H9 (cell line): ENCODE data around the gene UGT1A7. TPM values are rescaled to one million over a fixed set of nuclear protein-coding genes. Genes with fewer than 3 reads are reported as not detected.

ENCODE experiments used
- DNase-seq: peaks from one replicate; pipeline ENCODE4 v3.0.0-alpha.2; 2017
- H2AFZ ChIP-seq: one replicate; pipeline ENCODE4 v1.6.1; 2013; ENCODE audit warnings: mild to moderate bottlenecking, low read length, control low read depth, moderate library complexity
- H2AK5ac ChIP-seq: 2 replicates; pipeline ENCODE4 v1.6.1; 2013; ENCODE audit warnings: low read length, control low read depth, mixed read lengths; ENCODE audit not compliant: insufficient read length
- H2BK120ac ChIP-seq: one replicate; pipeline ENCODE4 v1.6.1; 2013; ENCODE audit warnings: low read depth, mild to moderate bottlenecking, low read length, control low read depth, inconsistent platforms; ENCODE audit not compliant: poor library complexity, severe bottlenecking
- H2BK12ac ChIP-seq: 2 replicates; pipeline ENCODE4 v1.6.1; 2013; ENCODE audit warnings: low read length, control low read depth, mixed read lengths, low read depth; ENCODE audit not compliant: insufficient read length
- H2BK15ac ChIP-seq: 2 replicates; pipeline ENCODE4 v1.6.1; 2013; ENCODE audit warnings: low read depth, low read length, control low read depth
- H2BK20ac ChIP-seq: one replicate; pipeline ENCODE4 v1.6.1; 2013; ENCODE audit warnings: low read depth, mild to moderate bottlenecking, low read length, control low read depth, inconsistent platforms; ENCODE audit not compliant: poor library complexity, severe bottlenecking
- H2BK5ac ChIP-seq: 2 replicates; pipeline ENCODE4 v1.6.1; 2013; ENCODE audit warnings: low read length, control low read depth, mixed read lengths; ENCODE audit not compliant: insufficient read length
- H3K14ac ChIP-seq: 2 replicates; pipeline ENCODE4 v1.6.1; 2013; ENCODE audit warnings: low read length, control low read depth; ENCODE audit not compliant: insufficient read depth
- H3K18ac ChIP-seq: 2 replicates; pipeline ENCODE4 v1.6.1; 2013; ENCODE audit warnings: low read depth, mild to moderate bottlenecking, mixed read lengths, low read length, control low read depth; ENCODE audit not compliant: insufficient read length
- H3K23ac ChIP-seq: 2 replicates; pipeline ENCODE4 v1.6.1; 2013; ENCODE audit warnings: low read length, control low read depth, mixed read lengths, low read depth; ENCODE audit not compliant: insufficient read length
- H3K23me2 ChIP-seq: 2 replicates; pipeline ENCODE4 v1.6.1; 2013; ENCODE audit warnings: low read depth, mild to moderate bottlenecking, mixed read lengths, low read length, control low read depth; ENCODE audit not compliant: insufficient read length, poor library complexity, severe bottlenecking
- H3K27ac ChIP-seq: 2 replicates; pipeline ENCODE4 v1.5.1; 2013; ENCODE audit warnings: low read length, control low read depth, mixed read lengths, low read depth; ENCODE audit not compliant: insufficient read length
- H3K27me3 ChIP-seq: 2 replicates; pipeline ENCODE4 v1.6.1; 2013; ENCODE audit warnings: low read length, control low read depth, inconsistent platforms; ENCODE audit not compliant: insufficient read depth
- H3K4ac ChIP-seq: 2 replicates; pipeline ENCODE4 v1.6.1; 2013; ENCODE audit warnings: low read depth, mild to moderate bottlenecking, control low read depth, inconsistent platforms, low read length, moderate library complexity
- H3K4me1 ChIP-seq: 2 replicates; pipeline ENCODE4 v1.6.1; 2013; ENCODE audit warnings: low read length, control low read depth, inconsistent platforms; ENCODE audit not compliant: insufficient read depth
- H3K4me2 ChIP-seq: 2 replicates; pipeline ENCODE4 v1.6.1; 2013; ENCODE audit warnings: low read length, control low read depth, mixed read lengths; ENCODE audit not compliant: insufficient read length, insufficient read depth
- H3K56ac ChIP-seq: 2 replicates; pipeline ENCODE4 v1.6.1; 2013; ENCODE audit warnings: low read depth, mild to moderate bottlenecking, mixed read lengths, low read length, control low read depth; ENCODE audit not compliant: insufficient read length
- H3K79me1 ChIP-seq: 2 replicates; pipeline ENCODE4 v1.6.1; 2013; ENCODE audit warnings: low read depth, mild to moderate bottlenecking, moderate library complexity, low read length, control low read depth, inconsistent platforms; ENCODE audit not compliant: insufficient read depth, poor library complexity, severe bottlenecking
- H3K79me2 ChIP-seq: 2 replicates; pipeline ENCODE4 v1.6.1; 2013; ENCODE audit warnings: low read length, control low read depth, inconsistent platforms; ENCODE audit not compliant: insufficient read depth
- H3K9ac ChIP-seq: 2 replicates; pipeline ENCODE4 v1.6.1; 2013; ENCODE audit warnings: low read length, control low read depth, mixed read lengths; ENCODE audit not compliant: insufficient read length; ENCODE audit errors: extremely low read depth
- H3K9me3 ChIP-seq: one replicate; pipeline ENCODE4 v1.6.1; 2013; ENCODE audit warnings: low read depth, low read length, inconsistent platforms; ENCODE audit not compliant: control insufficient read depth
- H3T11ph ChIP-seq: one replicate; pipeline ENCODE4 v1.6.1; 2013; ENCODE audit warnings: mild to moderate bottlenecking, low read length, control low read depth, inconsistent platforms
- H4K20me1 ChIP-seq: one replicate; pipeline ENCODE4 v1.6.1; 2013; ENCODE audit not compliant: control insufficient read depth, insufficient read length, insufficient read depth
- H4K5ac ChIP-seq: 2 replicates; pipeline ENCODE4 v1.6.1; 2013; ENCODE audit warnings: low read depth, mild to moderate bottlenecking, mixed read lengths, low read length, control low read depth; ENCODE audit not compliant: insufficient read length
- H4K8ac ChIP-seq: replicated peaks from 2 replicates; pipeline ENCODE4 v1.6.1; 2013; ENCODE audit warnings: low read length, control low read depth, mixed read lengths, low read depth; ENCODE audit not compliant: insufficient read length
- H4K91ac ChIP-seq: 2 replicates; pipeline ENCODE4 v1.6.1; 2013; ENCODE audit warnings: low read depth, mild to moderate bottlenecking, moderate library complexity, mixed read lengths, low read length, control low read depth; ENCODE audit not compliant: insufficient read length
- H3K27ac Mint-ChIP-seq, 3 experiments: 2 replicates in 2 of 3; 3 replicates in 1 of 3; pipeline ENCODE4 v1.8.0; 2020 to 2021; ENCODE audit warnings: mixed read lengths in 3 of 3, mild to moderate bottlenecking in 1 of 3, moderate library complexity in 1 of 3
- H3K27me3 Mint-ChIP-seq: 2 replicates; pipeline ENCODE4 v1.8.0; 2021; ENCODE audit warnings: low read depth, mild to moderate bottlenecking, moderate library complexity, mixed read lengths
- H3K36me3 Mint-ChIP-seq, 3 experiments: 2 replicates in 2 of 3; 3 replicates in 1 of 3; pipeline ENCODE4 v1.8.0; 2020 to 2021; ENCODE audit warnings: low read depth in 3 of 3, mixed read lengths in 3 of 3; ENCODE audit not compliant: insufficient read depth in 1 of 3
- H3K4me1 Mint-ChIP-seq, 2 experiments: 2 replicates each; pipeline ENCODE4 v1.8.0; 2020; ENCODE audit warnings: mixed read lengths in 2 of 2
- H3K4me3 Mint-ChIP-seq, 2 experiments: 2 replicates in 1 of 2; 3 replicates in 1 of 2; pipeline ENCODE4 v1.8.0; 2020 to 2021; ENCODE audit warnings: mild to moderate bottlenecking in 2 of 2, mixed read lengths in 2 of 2, moderate library complexity in 1 of 2
- H3K9me3 Mint-ChIP-seq, 2 experiments: 2 replicates in 1 of 2; 3 replicates in 1 of 2; pipeline ENCODE4 v1.8.0; 2020; ENCODE audit warnings: mild to moderate bottlenecking in 2 of 2, mixed read lengths in 2 of 2, moderate library complexity in 1 of 2
- WGBS: extraction: QIAGEN DNeasy Blood & Tissue Kit; methylation state at CpG from one replicate; pipeline ENCODE4 v1.1.7; 2013; ENCODE audit warnings: missing lambda C conversion rate, low lambda C conversion rate, mixed read lengths; ENCODE audit not compliant: insufficient read length; ENCODE audit errors: extremely low coverage; 5-methylcytosine and 5-hydroxymethylcytosine counted together
- total RNA-seq: library from RNA; stranded (reverse); gene quantifications from 2 replicates; pipeline ENCODE4 v1.2.1, GENCODE V29; 2021
- TF ChIP-seq, protein P1 (sequence below): fragments of 200-600 bp; sonication (generic); conservative IDR thresholded peaks from 3 replicates; pipeline ENCODE4 v1.8.0; 2021; ENCODE audit warnings: antibody characterized with exemption, mild to moderate bottlenecking

UGT1A7 gene
- total RNA-seq, 1 experiment from 2014 or later = not detected

DNA sequence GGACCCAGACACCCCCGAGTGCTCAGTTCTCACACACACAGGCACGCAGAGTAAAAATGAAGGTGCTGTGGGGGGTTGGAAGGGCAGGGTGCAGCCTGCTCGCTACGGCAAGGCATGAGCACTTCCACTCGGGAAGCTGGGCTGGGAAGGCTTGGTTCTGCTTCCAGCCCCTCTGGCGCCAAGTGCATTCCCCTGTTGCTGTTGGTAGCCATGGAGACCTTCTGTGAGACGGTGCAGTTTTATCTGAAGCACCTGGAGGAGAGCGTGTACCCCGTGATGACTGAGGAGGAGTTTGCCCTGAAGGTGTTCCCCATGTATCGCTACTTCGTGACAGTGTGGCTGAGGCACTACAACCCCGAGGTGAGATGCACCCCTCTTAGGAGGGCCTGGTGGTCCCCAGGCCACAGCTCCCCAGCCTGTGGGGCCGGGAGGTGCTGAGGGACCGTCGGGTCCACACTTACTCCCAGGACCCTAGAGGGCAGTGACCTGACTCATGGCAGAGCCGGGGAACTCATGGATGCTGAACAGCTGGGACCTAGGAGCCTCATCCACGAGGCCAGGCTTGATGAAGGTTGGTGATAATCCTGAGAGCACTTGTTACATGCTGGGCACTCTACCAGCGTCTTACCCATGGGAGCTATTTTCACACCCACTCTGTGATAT is 111.9 kb downstream of the UGT1A7 start:
- Mint-ChIP-seq H3K36me3 (no peaks in the 10 kb centered on the region; a peak in 1 of 7 replicates), H3K27me3 (peaks cover 14% of the 10 kb centered on the region), H3K4me1 (no peaks in the 10 kb centered on the region), H3K9me3 (peaks cover 0 to 3% of the 10 kb centered on the region in 2 experiments; a peak in 3 of 5 replicates), H3K27ac (no peak overlapping the region; a peak in 1 of 7 replicates), H3K4me3 (no peak overlapping the region)
- Histone ChIP-seq H3K79me2 (no peaks in the 10 kb centered on the region), H3K23me2 (no peaks in the 10 kb centered on the region), H3K9ac (no peak overlapping the region), H3T11ph (no peak overlapping the region), H3K23ac (no peak overlapping the region), H3K56ac (no peak overlapping the region), H2BK12ac (no peak overlapping the region), H4K20me1 (no peaks in the 10 kb centered on the region), H3K79me1 (no peaks in the 10 kb centered on the region), H3K4me1 (no peaks in the 10 kb centered on the region), H3K9me3 (no peaks in the 10 kb centered on the region), H3K14ac (no peak overlapping the region; the same call in 1 of the 2 replicates), H3K4me2 (no peak overlapping the region), H3K27ac (no peak overlapping the region), H2BK5ac (no peak overlapping the region), H2BK20ac (no peak overlapping the region), H2AK5ac (no peak overlapping the region), H3K27me3 (no peaks in the 10 kb centered on the region), H4K91ac (no peak overlapping the region), H4K5ac (no peak overlapping the region), H4K8ac (no peak overlapping the region), H2BK120ac (no peak overlapping the region), H2AFZ (no peak overlapping the region), H3K18ac (no peak overlapping the region), H3K4ac (no peak overlapping the region), H2BK15ac (no peak overlapping the region)
- WGBS = no CpG with 5 or more reads among the region's 18 CpGs
- peak; percentile 21 for DNase-seq
- TF ChIP-seq, protein P1, sequence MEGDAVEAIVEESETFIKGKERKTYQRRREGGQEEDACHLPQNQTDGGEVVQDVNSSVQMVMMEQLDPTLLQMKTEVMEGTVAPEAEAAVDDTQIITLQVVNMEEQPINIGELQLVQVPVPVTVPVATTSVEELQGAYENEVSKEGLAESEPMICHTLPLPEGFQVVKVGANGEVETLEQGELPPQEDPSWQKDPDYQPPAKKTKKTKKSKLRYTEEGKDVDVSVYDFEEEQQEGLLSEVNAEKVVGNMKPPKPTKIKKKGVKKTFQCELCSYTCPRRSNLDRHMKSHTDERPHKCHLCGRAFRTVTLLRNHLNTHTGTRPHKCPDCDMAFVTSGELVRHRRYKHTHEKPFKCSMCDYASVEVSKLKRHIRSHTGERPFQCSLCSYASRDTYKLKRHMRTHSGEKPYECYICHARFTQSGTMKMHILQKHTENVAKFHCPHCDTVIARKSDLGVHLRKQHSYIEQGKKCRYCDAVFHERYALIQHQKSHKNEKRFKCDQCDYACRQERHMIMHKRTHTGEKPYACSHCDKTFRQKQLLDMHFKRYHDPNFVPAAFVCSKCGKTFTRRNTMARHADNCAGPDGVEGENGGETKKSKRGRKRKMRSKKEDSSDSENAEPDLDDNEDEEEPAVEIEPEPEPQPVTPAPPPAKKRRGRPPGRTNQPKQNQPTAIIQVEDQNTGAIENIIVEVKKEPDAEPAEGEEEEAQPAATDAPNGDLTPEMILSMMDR = no peak
